ENCODE results near the gene IL34. TPM values are rescaled to one million over a fixed set of nuclear protein-coding genes. Genes with fewer than 3 reads are reported as not detected.

Gene IL34
- total RNA-seq, 1 experiment from 2014 or later: 0.75 TPM

DNA sequence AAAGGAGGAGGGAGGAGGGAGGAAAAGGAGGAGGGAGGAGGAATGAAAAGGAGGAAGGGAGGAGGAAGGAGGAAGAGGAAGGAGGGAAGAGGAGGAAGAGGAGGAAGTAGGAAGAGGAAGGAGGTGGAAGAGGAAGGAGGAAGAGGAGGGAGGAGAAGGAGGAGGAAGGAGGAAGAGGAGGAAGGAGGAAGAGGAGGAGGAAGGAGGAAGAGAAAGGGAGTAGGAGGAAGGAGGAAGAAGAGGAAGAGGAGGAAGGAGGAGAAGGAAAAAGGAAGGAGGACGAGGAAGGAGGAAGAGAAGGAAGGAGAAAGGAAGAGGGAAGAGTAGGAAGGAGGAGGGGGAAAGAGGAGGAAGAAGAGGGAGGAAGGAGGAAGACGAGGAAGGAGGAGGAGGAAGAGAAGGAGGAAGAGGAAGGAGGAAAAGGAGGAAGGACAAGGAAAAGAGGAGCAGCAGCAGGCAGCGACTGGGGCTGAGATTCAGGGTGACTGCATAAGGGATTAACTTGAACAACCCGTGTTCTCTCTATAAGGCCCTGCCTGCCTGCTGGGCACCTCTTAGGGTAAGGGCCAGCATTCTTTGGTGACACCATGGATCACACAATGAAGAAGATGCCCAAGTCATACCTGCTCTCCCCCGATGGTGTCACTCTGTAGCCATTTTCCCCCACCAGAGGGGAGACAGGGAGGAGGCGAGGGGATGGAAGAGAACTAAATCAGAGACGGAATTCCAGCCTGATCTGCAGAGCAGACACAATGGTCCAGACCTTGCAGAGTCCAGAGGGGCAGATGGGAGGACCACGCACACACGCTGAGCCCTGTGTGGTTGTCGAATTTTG, 1.4 kb upstream of the IL34 start:
- no peak overlapping the region for H3K4me3 ChIP-seq
- no peaks in the 10 kb centered on the region for H3K9me3 ChIP-seq (replicated peaks)
- no peak overlapping the region for H3K27ac ChIP-seq
- no peaks in the 10 kb centered on the region for H3K36me3 ChIP-seq
- no peak for DNase-seq
- H3K4me1 ChIP-seq: peaks cover 12% of the 10 kb centered on the region; the same call in 1 of the 2 replicates
- no peaks in the 10 kb centered on the region for H3K27me3 ChIP-seq

- H3K4me1 ChIP-seq: peaks cover 12% of the 10 kb centered on the region; the same call in 1 of the 2 replicates
- no peaks in the 10 kb centered on the region for H3K9me3 ChIP-seq (replicated peaks)
- H3K27ac ChIP-seq: peak overlapping the region; percentile 86
- H3K4me3 ChIP-seq: no peak overlapping the region; the same call in 1 of the 2 replicates
- DNase-seq: no peak
- H3K27me3 ChIP-seq: no peaks in the 10 kb centered on the region
- H3K36me3 ChIP-seq: no peaks in the 10 kb centered on the region
These were observed 1.3 kb downstream of the IL34 start for GRCh38 chr16:70647441-70648359.

GRCh38 chr16:70648606-70649005, 2.2 kb downstream of the IL34 start:
- H3K36me3 ChIP-seq: no peaks in the 10 kb centered on the region
- H3K4me3 ChIP-seq: no peak overlapping the region
- H3K4me1 ChIP-seq: peaks cover 12% of the 10 kb centered on the region; the same call in 1 of the 2 replicates
- DNase-seq: no peak
- no peaks in the 10 kb centered on the region for H3K9me3 ChIP-seq (replicated peaks)
- no peaks in the 10 kb centered on the region for H3K27me3 ChIP-seq
- H3K27ac ChIP-seq: no peak overlapping the region

DNA sequence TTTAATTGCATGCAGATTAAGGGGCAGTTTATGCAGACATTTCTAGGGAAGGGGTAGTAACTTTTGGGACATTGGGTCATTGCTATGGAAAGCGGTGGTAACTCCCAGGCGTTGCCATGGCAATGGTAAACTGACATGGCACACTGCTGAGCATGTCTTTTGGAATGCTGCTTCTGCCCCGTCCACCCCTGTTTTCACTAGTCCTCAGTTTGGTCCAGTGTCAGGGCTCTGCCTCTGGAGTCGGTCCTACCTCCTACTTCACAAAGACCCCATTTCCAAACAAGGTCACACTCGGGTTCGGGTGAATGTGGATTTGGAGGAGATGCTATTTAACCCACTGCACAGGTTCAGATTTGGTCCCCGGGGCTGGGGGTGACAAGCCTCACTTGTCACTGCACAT, 2.9 kb downstream of the IL34 start:
- Histone ChIP-seq H3K27me3 (no peaks in the 10 kb centered on the region), H3K36me3 (no peaks in the 10 kb centered on the region), H3K9me3 (replicated peaks) (no peaks in the 10 kb centered on the region), H3K4me1 (peaks cover 12% of the 10 kb centered on the region; the same call in 1 of the 2 replicates), H3K27ac (no peak overlapping the region), H3K4me3 (no peak overlapping the region)
- DNase-seq: no peak

- H3K4me1 ChIP-seq: peaks cover 12% of the 10 kb centered on the region; the same call in 1 of the 2 replicates
- DNase-seq: no peak
- no peaks in the 10 kb centered on the region for H3K36me3 ChIP-seq
- no peak overlapping the region for H3K27ac ChIP-seq
- no peak overlapping the region for H3K4me3 ChIP-seq
- no peaks in the 10 kb centered on the region for H3K27me3 ChIP-seq
- no peaks in the 10 kb centered on the region for H3K9me3 ChIP-seq (replicated peaks)
These were observed 3.9 kb downstream of the IL34 start for GRCh38 chr16:70650216-70650615.

DNA sequence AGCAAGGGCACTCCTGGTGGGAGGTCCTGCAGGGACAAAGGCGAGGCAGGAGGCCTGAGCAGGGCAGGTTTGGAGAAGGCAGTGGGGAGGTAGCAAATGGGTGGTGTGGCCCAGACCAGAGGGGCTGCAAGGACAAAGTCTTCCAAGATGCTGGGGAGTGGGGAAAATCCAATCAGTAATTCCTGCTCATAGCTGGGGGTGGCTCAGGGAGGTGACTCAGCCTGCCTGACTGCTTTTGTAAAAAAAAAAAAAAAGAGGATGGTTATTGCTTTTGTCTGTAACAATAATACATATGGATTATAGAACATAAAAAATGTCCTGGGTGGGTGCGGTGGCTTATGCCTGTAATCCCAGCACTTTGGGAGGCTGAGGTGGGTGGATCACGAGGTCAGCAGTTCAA, 5.2 kb downstream of the IL34 start:
- no peak overlapping the region for H3K27ac ChIP-seq
- H3K27me3 ChIP-seq: no peaks in the 10 kb centered on the region
- peaks cover 10% of the 10 kb centered on the region; the same call in 1 of the 2 replicates for H3K4me1 ChIP-seq
- H3K4me3 ChIP-seq: no peak overlapping the region
- H3K36me3 ChIP-seq: no peaks in the 10 kb centered on the region
- no peaks in the 10 kb centered on the region for H3K9me3 ChIP-seq (replicated peaks)
- DNase-seq: no peak

GRCh38 chr16:70652322-70652721, 6.0 kb downstream of the IL34 start:
- H3K4me1 ChIP-seq: peaks cover 7% of the 10 kb centered on the region; the same call in 1 of the 2 replicates
- no peak overlapping the region for H3K27ac ChIP-seq
- no peaks in the 10 kb centered on the region for H3K36me3 ChIP-seq
- no peak for DNase-seq
- no peaks in the 10 kb centered on the region for H3K9me3 ChIP-seq (replicated peaks)
- H3K4me3 ChIP-seq: no peak overlapping the region
- H3K27me3 ChIP-seq: no peaks in the 10 kb centered on the region

- Histone ChIP-seq H3K27ac (no peak overlapping the region), H3K4me1 (peaks cover 10% of the 10 kb centered on the region), H3K36me3 (no peaks in the 10 kb centered on the region), H3K9me3 (replicated peaks) (no peaks in the 10 kb centered on the region), H3K27me3 (no peaks in the 10 kb centered on the region), H3K4me3 (no peak overlapping the region)
- DNase-seq: no peak
These were observed 7.0 kb downstream of the IL34 start for GRCh38 chr16:70653406-70653805.

GRCh38 chr16:70653809-70654771, 7.7 kb downstream of the IL34 start:
- Histone ChIP-seq H3K27me3 (no peaks in the 10 kb centered on the region), H3K9me3 (replicated peaks) (no peaks in the 10 kb centered on the region), H3K4me3 (peak overlapping the region; percentile 21), H3K27ac (no peak overlapping the region), H3K4me1 (peaks cover 10% of the 10 kb centered on the region), H3K36me3 (no peaks in the 10 kb centered on the region)
- DNase-seq: peak; percentile 50 to 87

DNA sequence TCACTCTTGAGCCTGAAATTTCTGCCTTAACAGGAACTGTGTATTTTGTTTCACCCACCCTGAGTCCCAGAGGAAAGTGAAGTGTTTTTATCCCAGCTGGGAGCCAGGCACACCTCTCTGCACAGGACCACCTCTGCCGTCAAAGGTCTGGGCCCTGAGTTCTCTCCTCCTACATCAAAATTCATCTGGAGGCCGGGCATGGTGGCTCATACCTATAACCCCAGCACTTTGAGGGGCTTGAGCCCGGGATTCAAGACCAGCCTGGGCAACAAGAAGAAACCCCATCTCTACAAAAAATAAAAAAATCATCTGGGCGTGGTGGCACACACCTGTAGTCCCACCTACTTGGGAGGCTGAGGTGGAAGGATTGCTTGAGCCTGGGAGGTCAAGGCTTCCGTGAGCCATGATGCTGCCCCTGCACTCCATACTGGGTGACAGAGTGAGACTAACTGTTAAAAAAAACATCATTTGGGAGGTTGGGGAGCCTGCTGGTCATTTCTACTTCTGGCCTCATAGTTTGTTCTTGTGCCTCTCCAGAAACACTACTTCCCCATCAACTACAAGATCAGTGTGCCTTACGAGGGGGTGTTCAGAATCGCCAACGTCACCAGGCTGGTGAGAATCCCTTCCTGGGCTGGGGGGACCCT, 9.8 kb downstream of the IL34 start:
- H3K27ac ChIP-seq: no peak overlapping the region
- H3K27me3 ChIP-seq: no peaks in the 10 kb centered on the region
- H3K36me3 ChIP-seq: no peaks in the 10 kb centered on the region
- no peak for DNase-seq
- peaks cover 10% of the 10 kb centered on the region for H3K4me1 ChIP-seq
- H3K4me3 ChIP-seq: no peak overlapping the region
- no peaks in the 10 kb centered on the region for H3K9me3 ChIP-seq (replicated peaks)

- no peak for DNase-seq
- H3K27me3 ChIP-seq: no peaks in the 10 kb centered on the region
- H3K36me3 ChIP-seq: no peaks in the 10 kb centered on the region
- peaks cover 10% of the 10 kb centered on the region for H3K4me1 ChIP-seq
- H3K27ac ChIP-seq: no peak overlapping the region
- no peak overlapping the region for H3K4me3 ChIP-seq
- no peaks in the 10 kb centered on the region for H3K9me3 ChIP-seq (replicated peaks)
These were observed 10.4 kb downstream of the IL34 start for GRCh38 chr16:70656712-70657263.

GRCh38 chr16:70657956-70658355, 11.6 kb downstream of the IL34 start:
- Histone ChIP-seq H3K4me3 (no peak overlapping the region), H3K27me3 (no peaks in the 10 kb centered on the region), H3K4me1 (peaks cover 10% of the 10 kb centered on the region), H3K27ac (peak overlapping the region; percentile 7; the same call in 1 of the 2 replicates), H3K9me3 (replicated peaks) (no peaks in the 10 kb centered on the region), H3K36me3 (no peaks in the 10 kb centered on the region)
- DNase-seq: peak; percentile 79 to 81

- H3K27me3 ChIP-seq: no peaks in the 10 kb centered on the region
- H3K36me3 ChIP-seq: no peaks in the 10 kb centered on the region
- H3K27ac ChIP-seq: no peak overlapping the region
- no peaks in the 10 kb centered on the region for H3K9me3 ChIP-seq (replicated peaks)
- no peak for DNase-seq
- peaks cover 10% of the 10 kb centered on the region for H3K4me1 ChIP-seq
- no peak overlapping the region for H3K4me3 ChIP-seq
These were observed 12.6 kb downstream of the IL34 start for GRCh38 chr16:70658921-70659320.
